Putamen (tissue), 1 donor: ENCODE results near the gene GOLPH3.
A peak's percentile ranks its signal among the peaks of the same experiment; 100 is the strongest.
"Not testable (repeated sequence)": the region's sequence is repeated elsewhere in the genome, so short reads cannot be mapped to it uniquely, and the experiment has no call there.

Experiments used
- DNase-seq: peaks from one replicate; pipeline ENCODE4 v3.0.0-alpha.2; 2016; ENCODE audit warnings: low spot score

GOLPH3 gene

DNA sequence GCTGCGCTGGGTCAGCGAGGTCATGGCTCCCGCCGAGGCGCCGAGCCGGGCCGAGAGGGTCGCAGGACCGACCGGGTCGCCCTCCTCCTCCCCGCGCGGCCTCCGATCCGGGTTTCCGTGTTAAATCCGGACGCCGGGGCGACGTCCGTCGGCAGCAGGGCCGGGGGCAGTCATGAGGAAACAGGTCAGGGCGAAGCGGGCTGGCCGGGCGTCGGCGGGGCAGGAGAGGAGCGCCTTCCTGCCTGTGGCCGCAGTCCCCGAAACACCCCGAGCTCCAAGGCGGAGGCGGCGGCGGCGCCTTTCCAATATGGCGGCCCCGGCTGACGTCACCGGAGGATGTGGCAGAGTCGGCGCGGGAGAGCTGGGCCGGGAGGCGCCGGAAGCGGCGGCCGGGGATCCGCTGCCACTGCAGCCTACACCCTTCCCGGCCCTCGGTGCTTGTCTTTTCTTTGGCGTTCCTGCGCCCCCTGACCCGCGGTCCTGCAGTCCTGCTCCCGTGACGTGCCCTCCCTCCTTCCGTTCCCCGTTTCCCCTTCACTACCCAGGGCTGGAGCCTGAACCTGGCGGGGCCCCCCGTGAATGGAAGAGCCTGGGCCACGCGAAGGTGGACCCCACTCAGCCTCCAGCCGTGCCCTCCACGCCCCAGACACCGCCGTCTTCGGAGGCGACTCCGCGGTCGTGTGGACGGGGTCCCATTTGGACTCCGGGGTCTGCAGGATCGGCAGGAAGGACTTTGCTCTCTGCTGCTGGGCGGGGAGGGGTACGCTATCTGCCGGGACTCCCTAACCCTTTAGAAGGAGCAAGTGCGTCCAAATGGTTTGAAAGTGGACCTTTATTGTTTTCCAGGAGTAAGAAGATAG is at the start of gene GOLPH3:
Gene GOLPH3, minus strand, starts transcription at position 309 of the 860 bp plus-strand sequence. Its CDS starts 285 bp downstream, at position 24.
- DNase-seq = peak; percentile 89

DNA sequence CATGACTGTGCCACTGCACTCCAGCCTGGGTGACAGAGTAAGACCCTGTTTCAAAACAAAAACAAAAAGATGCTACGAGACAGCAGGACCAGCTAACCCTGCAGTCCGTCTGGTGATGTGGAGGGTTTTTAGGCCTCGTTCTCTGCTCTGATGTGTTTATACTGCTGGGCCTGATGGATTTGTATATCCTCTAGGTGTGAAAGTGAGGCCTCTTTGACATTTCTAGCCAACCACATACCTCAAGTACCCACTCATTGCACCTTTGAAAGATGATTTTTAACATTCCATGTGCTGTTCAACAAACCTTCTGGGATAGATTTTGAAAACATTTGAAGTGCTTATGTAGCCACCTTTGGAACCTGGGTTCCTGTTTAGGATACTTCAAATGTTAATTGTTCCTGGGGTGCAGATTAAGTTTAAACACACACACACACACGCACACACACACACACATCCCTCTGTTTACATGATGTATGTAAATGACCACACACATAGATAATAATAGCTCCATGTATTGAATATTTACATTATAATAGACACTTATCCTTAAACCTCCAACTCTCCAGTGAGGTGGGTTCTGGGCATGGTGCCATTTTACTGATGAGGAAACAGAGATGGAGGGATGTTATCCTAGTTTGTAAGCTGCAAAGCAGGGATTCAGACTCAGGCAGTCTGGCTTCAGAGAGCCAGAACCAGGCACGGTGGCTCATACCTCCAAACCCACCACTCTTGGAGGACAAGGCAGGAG is 48.8 kb upstream of the GOLPH3 start:
- no peak for DNase-seq

DNA sequence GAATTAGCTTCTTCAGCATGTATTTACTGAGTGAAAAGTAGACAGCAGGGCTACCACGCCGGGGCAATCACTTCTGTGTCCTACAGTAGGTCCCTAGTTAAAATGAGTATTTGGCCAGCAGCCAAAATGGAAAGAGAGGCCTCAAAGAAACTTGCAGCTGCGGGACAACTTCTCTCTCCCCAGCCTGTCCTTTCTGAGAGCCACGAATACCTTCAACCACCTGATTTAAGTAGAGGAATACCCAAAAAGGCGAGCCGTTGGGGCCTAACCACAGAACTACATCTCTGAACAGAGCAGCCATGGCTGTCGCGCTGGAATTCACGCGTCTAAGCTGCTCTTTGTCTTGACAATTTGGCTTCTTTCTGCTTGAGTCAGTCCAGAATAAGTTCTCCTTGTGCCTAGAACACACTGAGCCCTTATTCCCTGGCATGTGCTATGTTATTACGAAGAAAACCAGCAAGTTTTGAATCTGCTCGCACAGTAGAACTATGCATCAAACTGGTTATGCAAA is 43.8 kb upstream of the GOLPH3 start:
- peak; percentile 50 for DNase-seq

DNA sequence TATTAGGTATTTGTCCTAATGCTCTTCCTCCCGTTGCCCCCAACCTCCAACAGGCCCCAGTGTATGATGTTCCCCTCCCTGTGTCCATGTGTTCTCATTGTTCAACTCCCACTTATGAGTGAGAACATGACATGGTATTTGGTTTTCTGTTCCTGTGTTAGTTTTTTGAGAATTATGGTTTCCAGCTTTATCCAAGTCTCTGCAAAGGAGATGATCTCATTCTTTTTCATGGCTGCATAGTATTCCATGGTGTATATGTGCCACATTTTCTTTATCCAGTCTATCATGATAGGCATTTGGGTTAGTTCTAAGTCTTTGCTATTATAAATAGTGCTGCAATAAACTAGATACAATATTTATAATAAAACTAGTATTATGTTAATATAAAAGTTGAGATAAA is 40.2 kb upstream of the GOLPH3 start:
- DNase-seq = not testable (repeated sequence)

DNA sequence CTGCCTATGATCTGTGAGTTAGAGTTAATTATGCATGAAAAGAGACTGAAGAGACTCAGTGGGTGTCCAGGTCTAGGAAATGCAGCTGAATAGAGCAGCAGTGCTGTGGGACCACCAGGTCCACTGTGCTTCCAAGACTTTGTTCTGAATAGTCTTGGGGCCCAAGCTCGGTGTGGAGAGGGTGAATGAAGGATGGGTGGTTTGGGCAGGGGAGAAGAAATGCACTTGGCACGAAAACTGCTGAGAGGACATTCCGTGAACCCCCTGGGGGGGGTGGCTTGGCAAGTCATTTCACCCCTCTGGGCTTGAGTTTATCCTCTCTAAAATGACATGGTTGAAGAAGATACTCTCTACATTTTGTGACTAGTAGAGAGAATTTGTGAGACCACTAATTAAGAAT is 36.0 kb upstream of the GOLPH3 start:
- no peak for DNase-seq

DNA sequence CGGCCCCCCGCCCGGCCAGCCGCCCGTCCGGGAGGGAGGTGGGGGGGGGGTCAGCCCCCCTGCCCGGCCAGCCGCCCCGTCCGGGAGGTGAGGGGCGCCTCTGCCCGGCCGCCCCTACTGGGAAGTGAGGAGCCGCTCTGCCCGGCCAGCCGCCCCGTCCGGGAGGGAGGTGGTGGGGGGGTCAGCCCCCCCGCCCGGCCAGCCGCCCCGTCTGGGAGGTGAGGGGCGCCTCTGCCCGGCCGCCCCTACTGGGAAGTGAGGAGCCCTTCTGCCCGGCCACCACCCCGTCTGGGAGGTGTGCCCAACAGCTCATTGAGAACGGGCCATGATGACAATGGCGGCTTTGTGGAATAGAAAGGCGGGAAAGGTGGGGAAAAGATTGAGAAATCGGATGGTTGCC is 34.7 kb upstream of the GOLPH3 start:
- DNase-seq = not testable (repeated sequence)

DNA sequence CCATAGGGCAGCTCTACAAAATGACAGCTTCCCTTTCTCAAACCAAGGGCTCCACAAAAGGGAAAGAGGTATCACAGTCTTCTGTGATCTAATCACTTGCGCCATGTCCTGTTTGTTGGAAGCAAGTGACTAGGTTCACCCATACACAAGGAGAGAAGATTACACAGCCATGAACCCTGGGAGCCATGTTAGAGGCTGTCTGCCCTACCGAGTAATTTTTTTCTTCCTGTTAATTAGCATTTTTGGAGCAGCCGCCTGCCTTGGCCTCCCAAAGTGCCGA is 33.2 kb upstream of the GOLPH3 start:
- DNase-seq = no peak

DNA sequence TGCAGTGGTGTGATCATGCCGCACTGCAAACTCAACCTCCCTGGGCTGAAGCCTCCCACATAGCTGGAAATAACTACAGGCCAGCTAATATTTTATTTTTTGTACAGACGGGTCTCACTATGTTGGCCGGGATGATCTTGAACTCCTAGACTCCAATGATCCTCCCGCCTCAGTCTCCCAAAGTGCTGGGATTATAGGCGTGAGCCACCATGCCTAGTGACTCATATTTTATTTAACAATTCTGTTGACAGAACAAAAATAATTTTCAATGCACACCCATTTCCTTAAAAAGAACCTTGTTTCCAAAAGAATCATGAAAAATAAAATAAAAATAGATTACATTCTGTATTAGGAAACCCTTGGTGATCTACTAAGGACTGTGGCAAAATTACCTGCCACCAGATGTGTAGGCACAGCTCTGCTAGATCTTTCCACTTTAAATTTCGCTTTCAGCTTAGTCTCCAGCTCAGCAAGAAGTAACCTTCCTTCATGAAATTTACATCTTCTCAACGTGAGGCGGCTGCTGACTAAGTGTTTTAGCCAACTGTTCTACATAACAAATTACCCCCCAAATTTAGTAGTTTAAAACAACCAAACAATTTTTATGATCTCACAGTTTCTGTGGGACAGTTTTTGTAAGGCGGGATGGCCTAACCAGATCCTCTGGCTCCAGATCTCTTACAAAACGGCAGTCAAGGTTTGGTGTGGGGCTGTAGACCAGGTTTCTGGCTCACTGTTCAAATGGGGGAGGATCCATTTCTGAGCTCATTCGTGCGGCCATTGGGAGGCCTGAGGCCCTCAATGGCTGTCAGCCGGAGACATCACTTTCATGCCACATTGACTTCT is 32.6 kb upstream of the GOLPH3 start:
- no peak for DNase-seq

DNA sequence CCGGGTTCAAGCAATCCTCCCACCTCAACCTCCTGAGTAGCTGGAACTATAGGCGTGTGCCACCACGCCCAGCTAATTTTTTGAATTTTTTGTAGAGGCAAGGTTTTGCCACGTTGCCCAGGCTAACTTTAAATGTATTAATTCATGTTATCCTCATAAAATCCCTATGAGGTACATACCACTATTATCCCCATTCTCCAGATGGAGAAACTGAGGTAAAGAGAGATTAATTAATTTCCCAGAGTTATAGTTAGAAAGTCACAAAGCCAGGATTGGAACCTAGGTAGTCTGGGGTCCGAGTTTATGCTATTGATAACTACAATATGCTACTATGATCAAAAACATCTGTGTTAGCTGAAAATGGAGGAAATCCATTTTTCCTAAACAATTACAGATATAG is 31.9 kb upstream of the GOLPH3 start:
- DNase-seq = no peak

DNA sequence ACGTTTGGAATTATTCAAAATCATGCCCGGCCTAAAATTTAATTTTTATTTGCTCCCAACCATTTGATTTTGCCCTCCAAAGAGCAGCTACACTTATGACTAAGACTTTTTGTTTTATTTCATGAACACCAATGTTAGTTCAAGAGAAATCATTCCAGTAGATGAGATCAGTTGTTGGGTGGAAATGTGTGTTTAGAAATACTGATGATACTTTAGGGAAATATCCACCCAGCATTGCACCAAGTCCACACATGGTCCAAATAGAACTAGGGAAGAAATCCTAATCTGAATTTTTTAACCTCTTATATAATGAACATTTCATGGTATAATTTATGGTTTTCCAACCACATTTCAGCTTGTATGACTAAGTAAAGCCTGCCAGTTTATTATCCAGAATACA is 28.3 kb upstream of the GOLPH3 start:
- DNase-seq = no peak

DNA sequence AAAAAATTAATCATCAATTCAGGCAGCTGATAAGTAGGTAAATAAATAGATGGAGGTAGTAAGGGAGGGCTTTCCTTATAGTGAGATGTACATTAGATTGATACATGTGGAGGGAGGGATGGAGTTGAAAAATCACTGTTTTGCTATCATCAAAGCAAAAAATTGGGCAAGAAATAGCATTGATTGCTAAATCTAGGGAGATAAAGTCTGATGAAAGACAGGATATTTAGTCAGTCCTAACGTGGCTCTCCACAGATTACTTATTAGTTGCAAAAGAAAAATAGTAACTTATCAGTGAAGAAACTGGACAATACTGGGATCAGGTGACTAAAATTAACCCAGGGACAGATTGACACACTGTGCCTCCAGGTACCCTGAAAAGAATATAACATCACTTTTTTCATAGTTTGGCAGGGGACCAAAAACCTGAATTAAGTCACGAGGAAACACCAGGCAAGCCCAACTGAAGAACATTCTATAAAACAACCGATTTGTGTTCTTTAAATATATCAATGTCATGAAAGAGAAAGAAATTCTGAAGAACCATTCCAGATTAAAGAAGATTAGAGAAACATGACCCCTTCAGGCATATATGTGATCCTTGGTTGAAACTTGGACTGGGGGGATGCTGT is 27.1 kb upstream of the GOLPH3 start:
- DNase-seq = no peak

DNA sequence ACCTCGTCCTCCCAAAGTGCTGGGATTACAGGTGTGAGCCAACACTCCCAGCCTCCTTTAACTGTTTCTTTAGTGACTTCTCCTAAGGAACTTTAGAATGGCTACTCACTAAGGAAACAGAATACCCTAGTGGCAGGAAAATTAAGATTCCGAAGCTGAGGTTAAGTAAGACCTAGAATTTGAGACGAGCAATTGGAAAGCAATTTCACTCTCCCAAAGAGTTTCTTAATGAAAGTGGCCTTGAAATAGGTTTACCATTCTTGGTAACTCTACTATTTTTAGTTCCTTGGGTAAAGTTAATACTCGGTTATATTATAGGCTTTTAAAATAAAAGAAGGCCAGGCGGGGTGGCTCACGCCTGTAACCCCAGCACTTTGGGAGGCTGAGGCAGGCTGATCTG is 22.9 kb upstream of the GOLPH3 start:
- no peak for DNase-seq

DNA sequence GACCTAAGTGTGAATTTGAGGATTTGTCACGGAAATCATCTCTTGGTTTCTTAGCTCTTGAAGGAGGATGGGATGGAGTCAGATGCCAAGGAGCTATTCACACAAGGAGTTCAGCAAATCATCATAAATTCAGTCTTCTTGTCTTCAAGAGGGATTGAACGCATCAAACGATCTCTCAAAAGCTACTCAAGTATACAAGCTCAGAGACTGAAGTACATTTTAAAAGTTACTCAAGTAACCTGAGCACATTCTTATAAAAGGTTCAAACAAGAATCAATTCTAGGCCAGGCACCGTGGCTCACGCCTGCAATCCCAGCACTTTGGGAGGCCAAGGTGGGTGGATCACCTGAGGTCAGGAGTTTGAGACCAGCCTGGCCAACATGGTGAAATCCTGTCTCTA is 21.1 kb upstream of the GOLPH3 start:
- DNase-seq = no peak

DNA sequence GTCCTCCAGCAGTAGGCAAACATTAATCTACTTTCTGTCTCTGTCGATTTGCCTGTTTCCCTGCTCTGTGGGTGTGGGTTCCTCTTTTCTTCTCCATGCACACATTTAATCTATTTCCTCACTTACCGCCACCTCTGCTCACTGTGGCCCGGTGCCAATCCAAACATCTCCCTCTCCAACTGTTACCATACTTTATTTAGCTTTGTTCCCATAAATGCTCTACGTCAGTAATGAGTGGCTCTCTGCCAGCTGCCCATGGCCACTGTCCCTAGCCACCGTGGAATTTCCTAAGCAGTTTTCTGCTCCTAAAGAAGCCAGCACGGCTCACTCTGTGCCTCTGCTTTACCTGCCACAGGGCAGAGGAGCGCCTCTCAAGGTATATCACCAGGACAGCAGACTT is 19.5 kb upstream of the GOLPH3 start:
- peak; percentile 8 for DNase-seq

DNA sequence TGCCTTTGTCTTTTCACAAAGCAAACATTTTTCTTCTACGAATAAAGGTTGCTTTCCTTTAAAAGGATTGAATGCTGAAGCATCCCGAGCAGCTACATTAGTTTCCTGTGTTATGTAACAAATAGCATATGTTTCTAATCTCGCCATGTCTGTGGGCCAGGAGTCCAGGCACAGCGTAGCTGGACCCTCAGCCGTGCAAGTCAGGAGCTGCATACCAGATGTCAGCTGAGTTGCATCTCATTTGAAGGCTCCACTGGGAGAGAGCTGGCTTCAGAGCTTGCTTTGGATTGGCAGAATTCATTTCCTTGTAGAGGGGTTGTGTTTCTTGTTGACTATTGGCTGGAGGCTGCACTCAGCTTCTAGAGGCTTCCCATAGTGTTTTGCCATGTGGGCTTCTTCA is 16.0 kb upstream of the GOLPH3 start:
- DNase-seq = no peak

DNA sequence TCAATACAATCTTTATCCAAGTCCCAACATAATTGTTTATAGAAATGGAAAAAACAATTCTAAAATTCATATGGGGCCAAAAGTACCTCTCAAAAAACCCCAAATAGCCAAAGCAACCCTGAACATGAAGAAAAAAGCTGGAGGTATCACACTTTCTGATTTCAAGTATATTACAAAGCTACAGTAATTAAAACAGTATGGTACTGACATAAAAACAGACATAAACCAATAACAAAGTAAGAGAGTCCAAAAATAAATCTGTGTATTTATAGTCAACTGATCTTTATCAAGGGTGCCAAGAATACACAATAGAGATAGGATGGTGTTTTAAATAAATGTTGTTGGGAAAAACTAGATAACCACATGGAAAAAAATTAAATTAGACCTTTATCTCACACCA is 13.6 kb upstream of the GOLPH3 start:
- DNase-seq = no peak

DNA sequence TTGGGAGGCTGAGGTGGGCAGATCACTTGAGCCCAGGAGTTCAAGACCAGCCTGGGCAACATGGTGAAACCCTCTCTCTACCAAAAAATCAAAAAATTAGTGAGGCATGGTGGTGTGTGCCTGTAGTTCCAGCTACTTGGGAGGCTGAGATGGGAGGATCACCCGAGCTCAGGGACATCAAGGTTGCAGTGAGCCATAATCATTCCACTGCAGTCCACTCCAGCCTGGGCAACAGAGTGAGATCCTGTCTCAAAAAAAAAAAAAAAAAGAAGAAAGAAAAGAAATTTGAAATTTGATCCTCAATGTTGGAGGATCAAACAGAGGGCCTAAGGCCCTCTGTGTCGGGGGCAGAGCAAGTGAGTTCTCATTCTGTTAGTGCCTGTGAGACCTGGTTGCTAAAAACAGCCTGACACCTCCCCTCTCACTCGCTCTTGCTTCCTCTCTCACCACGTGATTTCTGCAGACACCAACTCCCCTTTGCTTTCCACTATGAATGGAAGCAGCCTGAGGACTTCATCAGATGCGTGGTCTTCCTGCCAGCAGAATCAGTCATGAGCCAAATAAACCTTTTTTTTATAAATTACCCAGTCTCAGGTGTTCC is 8.4 kb upstream of the GOLPH3 start:
- DNase-seq = no peak

DNA sequence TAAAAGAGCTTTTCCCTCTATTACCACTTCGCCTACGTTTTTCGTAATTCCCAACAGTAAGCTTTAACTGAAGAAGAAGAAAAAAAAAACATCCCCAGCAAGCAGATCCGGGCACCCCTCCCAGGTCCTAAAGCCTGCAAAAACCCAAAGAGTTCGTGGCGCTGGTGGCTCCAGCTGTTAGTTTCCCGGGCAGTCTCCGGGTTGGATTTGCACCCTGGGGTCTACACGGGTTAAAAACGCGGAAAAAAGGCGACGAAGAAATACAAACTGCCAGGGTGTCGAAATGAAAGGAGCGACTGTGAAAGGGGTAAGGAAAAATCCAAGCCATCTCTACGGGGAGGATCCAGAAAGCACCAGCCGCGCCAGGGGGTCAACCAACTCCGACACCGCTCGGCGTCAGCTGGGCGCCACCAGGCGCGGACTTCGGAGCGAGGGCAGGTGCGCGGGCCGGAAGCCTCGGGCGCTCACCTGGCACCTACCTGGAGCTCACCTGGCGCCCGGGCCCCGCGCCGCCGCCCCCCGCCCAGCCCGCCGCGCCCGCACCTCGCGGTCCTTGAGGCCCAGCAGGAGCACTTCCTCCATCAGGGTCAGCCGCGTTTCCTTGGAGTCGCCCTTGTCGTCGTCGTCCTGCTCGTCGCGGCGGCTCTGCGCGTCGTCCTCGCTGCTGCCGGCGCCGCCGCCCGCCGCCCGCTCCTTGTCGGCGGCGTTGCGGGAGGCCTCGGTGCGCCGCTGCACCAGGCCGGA is 680 bp downstream of the GOLPH3 start:
- peak; percentile 61 for DNase-seq

DNA sequence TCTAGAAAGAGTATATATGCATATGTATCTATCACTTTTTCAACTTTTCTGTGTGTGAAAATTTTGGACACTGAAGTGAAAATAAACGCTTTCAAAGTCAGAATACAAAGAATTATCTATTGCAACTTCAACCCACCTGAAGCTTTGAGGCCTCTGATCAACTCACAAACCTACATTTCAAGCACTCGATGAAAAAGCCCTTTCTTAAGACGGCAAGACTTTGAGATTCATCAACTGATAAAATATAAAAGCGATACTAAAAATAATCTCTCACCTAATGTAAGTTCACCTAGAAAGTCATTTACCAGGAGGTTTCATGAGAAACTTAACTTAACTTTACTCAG is 1.2 kb downstream of the GOLPH3 start:
- DNase-seq = no peak

DNA sequence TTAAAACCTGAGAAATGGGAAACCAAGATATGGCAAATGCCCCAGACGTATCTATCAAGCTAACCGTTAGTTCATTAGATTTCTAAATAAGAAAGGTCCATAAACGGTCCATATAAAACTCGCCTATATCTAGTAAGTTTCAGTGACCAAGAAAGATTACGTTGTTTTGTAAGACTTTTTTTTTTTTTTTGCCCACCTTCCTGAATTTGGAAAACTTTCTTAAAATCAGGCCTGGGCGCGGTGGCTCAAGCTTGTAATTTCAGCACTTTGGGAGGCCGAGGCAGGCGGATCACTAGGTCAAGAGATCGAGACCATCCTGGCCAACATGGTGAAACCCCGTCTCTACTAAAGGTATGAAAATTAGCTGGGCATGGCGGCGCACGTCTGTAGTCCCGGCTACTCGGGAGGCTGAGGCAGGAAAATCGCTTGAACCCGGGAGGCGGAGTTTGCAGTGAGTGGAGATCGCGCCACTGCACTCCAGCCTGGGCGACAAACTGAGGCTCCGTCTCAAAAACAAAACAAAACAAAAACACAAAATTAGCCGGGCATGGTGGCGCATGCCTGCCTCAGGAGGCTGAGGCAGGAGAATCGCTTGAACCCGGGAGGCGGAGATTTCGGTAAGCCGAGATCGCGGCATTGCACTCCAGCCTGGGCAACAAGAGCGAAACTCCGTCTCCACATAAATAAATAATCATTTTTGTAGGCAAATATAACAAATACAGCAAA is 1.8 kb downstream of the GOLPH3 start:
- DNase-seq = not testable (repeated sequence)
